Measurements from ENCODE around the gene PLXNB1.
"Not testable (repeated sequence)": the region's sequence is repeated elsewhere in the genome, so short reads cannot be mapped to it uniquely, and the experiment has no call there.

Gene PLXNB1

GRCh38 chr3:48463703-48464102, 33.8 kb upstream of the PLXNB1 start:
- DNase-seq: no peak

- DNase-seq: not testable (repeated sequence)
Observed at GRCh38 chr3:48461767-48462166, 31.9 kb upstream of the PLXNB1 start.

- DNase-seq: no peak
Observed at GRCh38 chr3:48460517-48460902, 30.6 kb upstream of the PLXNB1 start.

GRCh38 chr3:48459773-48460516, 30.1 kb upstream of the PLXNB1 start:
- no peak for DNase-seq

GRCh38 chr3:48459331-48459730, 29.4 kb upstream of the PLXNB1 start:
- no peak for DNase-seq

GRCh38 chr3:48456456-48456855, 26.6 kb upstream of the PLXNB1 start:
- DNase-seq: no peak

- DNase-seq: no peak
Observed at GRCh38 chr3:48451270-48451669, 21.4 kb upstream of the PLXNB1 start.

GRCh38 chr3:48446425-48447193, 16.7 kb upstream of the PLXNB1 start, which contains the start of gene ATRIP:
TSS of gene ATRIP (plus strand) at chr3:48446737. CDS start at chr3:48446846, 109 bp downstream.
- peak; percentile 24 for DNase-seq

- no peak for DNase-seq
Observed at GRCh38 chr3:48446043-48446424, 16.1 kb upstream of the PLXNB1 start.

- DNase-seq: no peak
Observed at GRCh38 chr3:48445277-48445882, 15.5 kb upstream of the PLXNB1 start.

- no peak for DNase-seq
Observed at GRCh38 chr3:48441940-48442339, 12.1 kb upstream of the PLXNB1 start.

GRCh38 chr3:48440590-48440958, 10.7 kb upstream of the PLXNB1 start:
- no peak for DNase-seq

- DNase-seq: peak; percentile 83
Observed at GRCh38 chr3:48439820-48440589, 10.1 kb upstream of the PLXNB1 start, which contains the start of the genes CCDC51 and TMA7. TSS of gene CCDC51 (minus strand) at chr3:48440119. CDS start at chr3:48435128, 4,991 bp downstream. TSS of gene TMA7 (plus strand) at chr3:48440257. CDS start at chr3:48440297, 40 bp downstream.

- DNase-seq: no peak
Observed at GRCh38 chr3:48437812-48438211, 7.9 kb upstream of the PLXNB1 start.

- DNase-seq: no peak
Observed at GRCh38 chr3:48436855-48437254, 7.0 kb upstream of the PLXNB1 start.

GRCh38 chr3:48436477-48436787, 6.5 kb upstream of the PLXNB1 start:
- DNase-seq: no peak

GRCh38 chr3:48435774-48436476, 6.0 kb upstream of the PLXNB1 start:
- DNase-seq: peak; percentile 19

- no peak for DNase-seq
Observed at GRCh38 chr3:48435223-48435595, 5.3 kb upstream of the PLXNB1 start.

- DNase-seq: no peak
Observed at GRCh38 chr3:48434591-48435222, 4.8 kb upstream of the PLXNB1 start.

- DNase-seq: no peak
Observed at GRCh38 chr3:48433472-48434118, 3.7 kb upstream of the PLXNB1 start.
